NCI-H2029 treated with DMSO at 0.1 percent for 48 hours (cell line): ENCODE results near the gene DOCK3.
"Not testable (repeated sequence)": the region's sequence is repeated elsewhere in the genome, so short reads cannot be mapped to it uniquely, and the experiment has no call there.

ENCODE experiments used
- DNase-seq: peaks from one replicate; lab custom pipeline; 2025; lab: John Stamatoyannopoulos, UW

The DOCK3 gene

DNA sequence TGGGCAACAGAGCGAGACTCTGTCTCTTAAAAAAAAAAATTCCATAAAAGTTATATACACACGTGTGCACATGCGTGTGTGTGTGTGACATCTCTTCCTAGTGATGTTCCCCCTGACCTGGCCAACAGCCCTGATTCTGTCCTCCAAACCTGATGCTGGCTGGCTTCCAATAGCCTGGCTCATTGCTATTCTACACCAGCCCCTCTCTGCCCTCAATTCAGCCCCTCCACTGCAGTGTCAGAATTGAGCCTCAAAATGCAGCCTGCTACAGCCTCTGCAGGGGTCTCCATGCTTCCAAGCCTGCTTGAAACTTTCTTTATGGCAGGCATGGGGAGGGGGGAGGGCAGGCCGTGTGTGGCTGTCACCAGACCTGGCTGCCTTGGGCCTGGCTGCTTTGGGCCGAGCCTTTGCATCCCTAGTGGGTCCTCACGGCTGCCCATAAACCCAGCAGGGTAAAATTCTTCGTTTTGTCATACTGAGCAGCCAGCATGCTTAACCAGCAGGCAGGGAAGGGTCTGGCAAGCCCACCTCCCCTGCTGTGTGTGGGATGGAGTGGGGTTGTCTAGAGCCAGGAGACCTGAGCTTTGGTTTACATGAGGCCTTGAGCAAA lies 22.7 kb upstream of the DOCK3 start:
- DNase-seq: no peak

DNA sequence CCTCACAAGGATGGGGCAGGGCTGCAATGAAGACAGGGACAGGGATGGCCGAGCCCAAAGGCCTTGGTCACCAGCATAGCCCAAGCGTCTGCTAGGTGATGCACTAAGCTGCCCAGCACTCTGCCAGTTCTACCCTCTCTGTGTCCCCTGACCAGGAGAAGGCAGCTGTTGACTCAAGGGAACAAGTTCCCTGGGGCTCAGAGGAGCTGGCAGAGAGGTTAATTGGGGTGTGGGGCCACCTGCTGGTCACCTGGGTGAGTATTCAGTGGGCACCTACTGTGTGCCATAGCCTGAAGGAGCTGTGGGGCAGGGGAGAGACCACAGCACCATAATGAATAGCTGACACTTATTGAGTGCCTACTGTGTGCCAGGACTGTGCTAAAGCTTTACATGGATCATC lies 22.0 kb upstream of the DOCK3 start:
- no peak for DNase-seq

DNA sequence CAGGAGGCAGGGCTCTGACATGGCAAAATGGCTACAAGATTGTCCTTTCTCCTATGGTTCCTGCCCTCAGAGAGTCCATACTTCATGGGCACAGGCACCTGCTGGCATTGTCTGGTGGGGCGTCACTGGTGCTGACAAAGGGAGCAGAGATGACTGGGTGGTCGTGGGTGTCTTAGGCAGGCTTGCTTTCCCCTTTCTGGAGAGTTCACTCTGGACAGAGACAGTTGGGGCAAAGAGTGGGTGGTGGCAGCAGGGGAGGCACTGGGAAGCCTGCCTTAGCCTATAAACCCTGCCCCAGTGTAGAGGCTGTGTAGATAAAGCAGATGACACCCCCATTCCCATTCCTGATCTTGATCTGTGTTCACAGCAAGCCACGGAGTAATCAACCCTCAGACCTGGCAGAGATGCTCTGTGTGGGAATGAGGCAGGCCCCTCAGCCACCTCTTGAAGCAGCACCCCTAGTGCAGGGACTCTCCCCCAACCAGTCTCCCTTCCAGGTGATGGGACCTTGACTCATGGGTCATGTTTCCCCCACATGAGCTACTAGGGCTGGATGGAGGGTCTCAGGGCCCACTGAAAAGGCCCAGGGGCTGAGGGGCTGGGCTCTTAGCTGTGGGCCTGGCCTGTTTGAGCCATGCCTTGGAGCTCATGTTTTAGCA lies 20.7 kb upstream of the DOCK3 start:
- no peak for DNase-seq

DNA sequence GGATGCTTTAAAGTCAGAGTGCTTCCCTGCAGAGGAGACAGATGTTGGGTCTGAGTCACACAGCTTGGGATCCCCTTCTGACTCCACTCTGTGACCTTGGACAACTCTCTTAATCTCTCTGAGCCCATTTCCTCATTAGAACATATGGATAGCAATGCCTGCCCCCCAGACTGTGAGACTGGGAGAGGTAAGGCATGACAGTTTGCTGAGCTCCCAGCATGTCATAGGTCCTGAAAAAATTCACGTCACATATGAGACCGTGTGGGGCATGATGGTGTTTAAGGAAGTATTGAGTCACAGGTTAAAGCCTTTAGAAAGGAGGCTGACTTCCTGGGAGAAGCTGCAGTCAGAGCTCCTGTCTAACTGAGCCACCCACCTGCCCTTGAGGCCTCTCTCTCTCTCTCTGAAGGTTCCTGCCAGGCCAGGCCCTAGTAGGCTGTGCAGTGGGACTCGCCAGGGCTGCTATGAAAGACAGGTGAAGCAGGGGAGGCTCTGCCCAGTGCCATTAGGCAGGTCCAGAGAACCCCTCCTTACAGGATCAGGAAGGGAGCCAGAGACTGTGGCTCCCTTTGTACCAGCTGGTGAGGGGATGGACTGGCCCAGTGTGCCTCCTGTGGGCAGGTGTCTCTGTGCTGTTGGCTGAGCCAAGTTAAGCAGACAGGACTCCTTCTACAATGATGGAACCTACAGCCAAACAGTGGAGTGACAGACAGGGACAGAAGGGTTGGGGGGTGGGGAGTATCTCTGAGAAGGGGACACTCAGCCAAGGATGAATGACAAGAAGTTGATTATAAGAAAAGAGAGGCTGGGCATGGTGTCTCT lies 19.5 kb upstream of the DOCK3 start:
- no peak for DNase-seq

DNA sequence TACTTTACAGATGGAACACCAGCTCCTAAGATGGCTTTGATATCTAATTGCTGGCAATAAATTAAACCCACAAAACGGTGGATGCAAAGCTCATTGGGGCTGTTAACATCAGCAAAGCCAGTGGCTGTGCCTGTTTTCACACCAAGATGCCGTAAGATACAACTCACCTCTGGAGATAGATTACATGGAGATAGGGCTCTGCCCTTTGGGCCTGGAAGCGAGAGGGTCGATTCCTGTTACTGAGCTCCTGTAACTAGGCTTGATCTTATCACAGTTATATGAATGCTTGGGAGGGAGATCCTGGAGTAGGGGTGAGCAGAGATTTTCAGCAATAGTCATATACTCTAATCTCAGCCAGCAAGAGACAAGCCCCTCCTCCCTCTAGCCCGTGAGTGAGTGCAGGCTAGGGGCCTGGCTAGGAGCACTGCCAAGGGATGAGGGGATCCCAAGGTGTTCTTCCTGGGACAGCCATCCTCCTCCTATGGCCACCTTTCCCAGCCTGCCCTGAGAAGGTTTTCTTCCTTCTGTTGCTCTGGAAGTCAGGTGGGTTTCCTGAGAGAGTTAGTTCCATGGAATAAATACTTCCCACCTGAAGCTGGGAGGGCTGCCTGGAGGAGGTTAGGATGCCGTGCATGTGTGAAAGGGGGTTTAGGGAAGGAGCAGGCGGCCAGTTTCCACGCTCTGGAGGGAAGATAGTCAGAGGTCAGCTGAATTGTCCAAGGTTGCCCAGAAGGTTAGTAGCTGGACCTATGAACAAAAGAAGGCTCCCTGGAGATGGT lies 18.1 kb upstream of the DOCK3 start:
- DNase-seq: no peak

DNA sequence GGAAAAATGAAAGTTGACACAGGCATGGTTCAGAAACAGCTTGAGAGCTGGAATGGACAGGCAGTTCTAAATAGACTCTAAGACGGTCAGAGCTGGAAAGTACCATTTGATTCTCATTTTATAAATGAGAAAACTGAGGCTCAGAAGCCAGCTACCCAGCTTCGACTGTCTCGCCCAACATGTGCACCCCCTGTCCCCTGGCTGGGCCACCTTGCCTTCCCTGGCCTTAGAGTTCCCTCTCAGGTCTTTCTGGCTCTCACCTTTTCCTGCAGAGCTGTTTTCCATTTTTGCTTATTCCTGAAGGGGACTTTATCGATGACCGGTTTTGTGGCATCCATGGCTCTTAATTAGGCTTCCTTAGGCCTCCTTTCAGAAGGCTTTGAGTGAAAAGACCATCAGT lies 17.3 kb upstream of the DOCK3 start:
- DNase-seq: no peak

DNA sequence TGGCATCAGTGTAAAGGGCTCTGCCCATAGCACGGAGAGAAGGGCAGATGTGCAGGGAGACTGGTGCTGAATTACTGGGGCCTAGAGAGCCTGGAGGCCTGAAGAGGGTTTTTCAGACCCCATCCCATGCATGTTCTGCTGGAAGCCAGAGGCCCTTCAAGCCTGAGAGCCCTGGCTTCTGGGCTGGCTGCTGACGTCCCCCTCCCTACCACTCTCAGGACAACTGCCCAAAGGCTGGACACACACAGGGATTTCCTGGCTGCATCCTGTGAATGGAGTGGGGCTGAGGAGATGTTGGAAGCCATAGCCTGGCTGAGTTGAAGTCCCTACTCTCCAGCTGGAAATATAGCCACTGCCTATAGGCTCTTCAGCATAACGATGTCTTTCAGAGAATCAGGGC lies 16.9 kb upstream of the DOCK3 start:
- DNase-seq: no peak

DNA sequence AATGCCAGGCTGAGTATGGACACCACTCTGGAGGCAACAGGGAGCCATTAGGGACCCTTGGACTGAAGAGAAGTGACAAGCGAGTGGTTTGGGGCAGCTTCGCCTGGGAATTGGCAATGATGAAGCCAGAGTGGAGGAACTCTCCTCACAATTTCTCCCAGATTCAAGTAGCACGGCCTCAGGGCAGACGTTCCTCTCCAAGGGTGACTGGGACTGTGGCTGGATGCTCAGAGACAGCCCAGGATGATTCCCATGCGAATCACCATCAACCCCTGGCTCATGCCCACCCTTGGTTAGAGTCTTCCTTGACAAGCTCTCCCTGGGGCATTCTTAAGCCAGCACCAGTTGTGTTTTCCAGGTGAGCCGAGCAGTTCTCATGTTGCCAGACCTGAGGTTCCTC lies 16.3 kb upstream of the DOCK3 start:
- DNase-seq: no peak

DNA sequence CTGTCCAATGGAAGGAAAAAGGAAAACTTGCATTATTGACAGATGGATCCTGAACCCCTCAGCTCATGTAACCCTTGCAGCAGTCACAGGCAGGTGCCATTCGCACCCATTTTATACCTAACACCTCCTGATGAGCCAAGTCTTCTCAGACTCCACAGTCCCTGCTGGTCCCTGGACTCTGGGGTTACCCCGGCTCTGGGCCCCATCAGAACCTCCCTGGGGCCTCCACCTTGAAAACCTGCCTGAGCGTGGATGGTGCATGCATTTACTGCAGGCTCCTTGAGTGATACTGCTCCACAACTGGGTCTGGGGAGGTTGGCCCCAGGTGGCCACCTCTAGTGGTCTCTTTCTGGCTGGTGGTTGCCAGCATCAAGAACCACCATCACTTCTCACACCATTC lies 15.9 kb upstream of the DOCK3 start:
- DNase-seq: no peak

DNA sequence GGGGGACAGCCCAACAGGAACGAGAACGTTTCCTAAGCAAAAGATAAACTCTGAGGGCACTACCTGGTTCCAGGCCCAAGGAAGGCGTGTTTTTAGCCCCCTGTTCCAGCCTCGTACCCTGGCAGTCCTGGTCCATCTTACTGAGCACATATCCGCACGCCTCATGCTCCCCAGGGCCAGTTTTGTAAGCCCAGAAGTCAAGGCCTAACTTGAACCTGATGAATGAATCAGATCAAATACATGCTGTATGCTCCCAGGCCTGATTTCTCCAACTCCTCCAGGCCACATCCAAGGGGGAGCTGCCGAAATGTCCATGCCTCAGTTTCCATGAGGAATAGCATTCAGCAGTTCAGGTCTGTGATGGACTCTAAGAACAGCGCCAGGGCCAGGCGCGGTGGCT lies 14.3 kb upstream of the DOCK3 start:
- DNase-seq: no peak

DNA sequence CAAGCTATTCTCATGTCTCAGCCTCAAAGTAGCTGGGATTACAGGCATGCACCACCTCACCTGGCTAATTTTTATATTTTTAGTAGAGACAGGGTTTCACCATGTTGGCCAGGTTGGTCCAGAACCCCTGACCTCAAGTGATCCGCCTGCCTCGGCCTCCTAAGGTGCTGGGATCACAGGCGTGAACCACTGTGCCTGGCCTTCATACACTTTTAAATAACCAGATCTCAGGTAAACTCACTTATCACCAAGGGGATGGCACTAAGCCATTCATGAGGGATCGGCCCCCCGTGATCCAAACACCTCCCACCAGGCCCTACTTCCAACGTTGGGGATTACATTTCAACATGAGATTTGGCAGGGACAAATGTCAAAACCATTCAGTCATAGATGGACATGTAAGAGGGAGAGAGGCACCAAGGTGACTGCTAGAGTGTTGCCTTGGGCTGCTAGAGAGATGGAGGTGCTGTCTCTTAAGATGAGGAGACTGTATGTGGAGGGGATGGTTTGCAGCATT lies 13.3 kb upstream of the DOCK3 start:
- no peak for DNase-seq

DNA sequence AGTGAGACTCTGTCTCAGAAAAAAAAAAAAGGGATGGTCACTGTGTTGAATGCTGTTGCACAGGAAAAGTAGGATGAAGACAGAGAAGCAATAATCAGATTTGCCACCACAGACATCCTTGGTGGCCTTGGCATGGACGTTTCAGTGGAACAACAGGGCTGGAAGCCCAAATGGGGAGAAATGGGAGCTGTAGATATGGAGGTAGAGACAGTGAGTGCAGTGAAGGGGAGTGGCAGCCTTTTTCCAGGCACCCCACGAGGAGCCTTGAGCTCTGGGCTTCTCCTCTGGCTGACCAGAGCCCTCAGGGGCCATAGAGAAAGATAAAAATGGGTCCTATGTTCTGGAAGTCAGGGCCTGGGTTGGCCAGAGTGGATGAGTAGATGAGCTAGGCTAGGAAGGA lies 12.3 kb upstream of the DOCK3 start:
- no peak for DNase-seq

DNA sequence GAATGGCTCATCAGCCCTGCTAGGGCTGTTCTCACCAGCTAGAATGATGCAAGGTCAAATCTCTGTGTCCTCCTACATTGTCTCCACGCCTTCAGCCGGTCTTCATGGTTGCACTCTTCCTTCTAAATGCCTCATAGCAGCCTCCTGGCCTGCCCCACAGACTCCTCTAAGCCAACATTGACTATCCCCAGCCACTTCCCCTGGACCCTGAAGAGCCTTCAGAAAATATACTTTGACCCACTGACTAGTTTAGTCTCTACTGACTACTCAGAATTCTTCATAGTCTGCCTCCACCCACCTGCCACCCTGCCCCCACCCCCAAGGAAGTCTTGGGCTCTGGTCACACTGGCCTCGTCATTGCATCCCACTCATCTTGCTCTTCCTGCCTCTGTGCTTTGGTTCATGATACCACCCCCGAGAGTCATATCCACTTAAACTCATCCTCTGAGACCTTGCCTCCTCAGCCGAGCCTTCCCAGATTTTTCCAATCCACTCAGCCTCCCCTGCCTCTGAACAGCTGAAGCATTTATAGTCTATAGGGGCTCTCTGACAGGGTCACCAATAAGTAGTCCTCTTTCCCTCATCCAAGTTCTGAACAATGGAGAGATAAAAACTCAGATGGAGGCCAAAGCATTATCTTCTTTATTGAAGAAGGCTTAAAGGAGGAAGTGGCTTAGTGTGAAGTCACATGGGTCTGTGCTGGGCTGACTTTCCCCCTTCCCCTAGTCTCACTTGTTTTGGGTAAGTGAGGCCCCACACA lies 9.5 kb upstream of the DOCK3 start:
- no peak for DNase-seq

DNA sequence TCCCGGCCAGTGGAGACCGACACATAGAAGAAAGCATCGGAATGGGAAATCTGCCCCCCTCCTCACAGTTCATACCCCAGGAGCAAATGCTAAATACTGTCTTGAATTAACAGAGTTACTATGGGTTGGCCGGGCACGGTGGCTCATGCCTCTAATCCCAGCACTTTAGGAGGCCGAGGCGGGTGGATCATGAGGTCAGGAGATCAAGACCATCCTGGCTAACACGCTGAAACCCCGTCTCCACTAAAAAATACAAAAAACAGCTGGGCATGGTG lies 8.9 kb upstream of the DOCK3 start:
- not testable (repeated sequence) for DNase-seq

DNA sequence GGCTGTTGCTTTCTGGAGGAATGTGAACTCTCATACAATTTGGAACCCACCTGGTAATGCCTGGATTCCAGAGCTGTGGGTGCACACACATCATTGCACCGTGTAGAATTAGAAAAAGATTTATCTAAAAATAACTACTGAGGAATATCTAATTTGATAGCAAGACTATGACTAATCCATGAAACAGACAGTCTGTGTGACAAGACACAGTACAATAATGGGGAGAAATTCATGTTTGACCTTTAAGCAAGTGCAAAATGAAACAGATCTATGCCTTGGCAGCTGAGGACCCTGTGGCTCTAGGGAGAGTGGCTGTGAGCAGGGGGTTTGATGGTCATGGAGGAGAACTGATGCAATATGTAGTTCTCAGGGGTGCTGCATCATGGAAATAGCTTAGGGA lies 7.9 kb upstream of the DOCK3 start:
- DNase-seq: no peak

DNA sequence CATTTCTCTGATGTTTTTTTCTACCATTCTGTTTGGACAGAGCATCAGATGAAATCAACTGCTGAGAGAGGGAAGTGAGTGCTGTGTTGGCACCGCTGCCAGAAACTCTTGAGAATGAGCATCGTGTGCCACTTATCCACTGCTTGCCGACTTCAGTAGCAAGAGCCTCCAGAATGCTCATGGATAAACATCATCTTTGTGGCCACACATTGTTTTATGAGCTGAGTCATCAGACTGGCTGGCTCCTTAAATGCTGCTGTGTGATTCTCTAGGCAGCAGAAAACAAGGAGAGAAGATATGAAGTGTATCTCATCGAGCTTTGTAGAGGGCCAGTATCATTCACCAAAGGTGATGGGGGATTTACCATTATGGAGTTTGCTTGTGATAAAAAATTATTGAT lies 3.4 kb upstream of the DOCK3 start:
- peak; percentile 85 for DNase-seq

DNA sequence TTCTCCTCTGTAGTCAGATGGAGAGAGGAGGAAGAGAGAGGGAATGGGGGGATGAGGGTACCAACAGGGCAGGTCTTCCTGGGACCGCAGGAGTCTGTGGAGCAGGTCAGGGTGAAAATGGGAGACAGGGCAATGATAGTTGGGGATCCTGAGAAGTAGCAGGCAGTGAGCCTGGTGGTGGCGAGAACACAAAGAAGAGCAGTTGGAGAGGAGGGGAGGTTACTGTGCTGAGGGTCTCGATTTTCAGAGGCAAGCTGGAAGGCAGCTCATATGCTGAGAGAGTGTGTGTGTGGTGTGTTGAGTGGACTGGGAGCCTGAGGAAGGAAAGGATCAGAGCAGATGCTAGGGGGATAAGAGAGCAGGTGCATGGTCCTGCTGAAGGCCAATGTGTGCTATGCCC lies 2.1 kb upstream of the DOCK3 start:
- no peak for DNase-seq

DNA sequence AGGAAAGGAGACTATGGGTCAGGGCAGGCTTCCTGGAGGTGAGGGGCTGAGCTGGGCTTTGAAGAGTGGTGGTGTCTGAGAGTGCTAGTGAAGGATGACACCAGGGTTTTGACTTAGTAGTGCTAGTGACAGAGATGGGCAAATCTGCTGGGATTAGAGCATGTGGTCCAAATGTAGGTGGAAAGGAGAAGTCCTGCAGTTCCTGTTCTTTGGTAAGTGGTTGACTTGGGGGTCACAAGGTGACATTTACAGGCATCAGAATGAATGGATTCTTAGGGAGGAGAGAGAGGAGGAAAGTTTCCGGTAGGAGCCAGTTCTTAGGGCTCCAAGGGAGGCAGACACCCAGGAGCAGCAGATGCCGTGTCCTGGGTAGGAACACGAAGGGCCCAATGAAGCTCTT lies 796 bp upstream of the DOCK3 start:
- no peak for DNase-seq

DNA sequence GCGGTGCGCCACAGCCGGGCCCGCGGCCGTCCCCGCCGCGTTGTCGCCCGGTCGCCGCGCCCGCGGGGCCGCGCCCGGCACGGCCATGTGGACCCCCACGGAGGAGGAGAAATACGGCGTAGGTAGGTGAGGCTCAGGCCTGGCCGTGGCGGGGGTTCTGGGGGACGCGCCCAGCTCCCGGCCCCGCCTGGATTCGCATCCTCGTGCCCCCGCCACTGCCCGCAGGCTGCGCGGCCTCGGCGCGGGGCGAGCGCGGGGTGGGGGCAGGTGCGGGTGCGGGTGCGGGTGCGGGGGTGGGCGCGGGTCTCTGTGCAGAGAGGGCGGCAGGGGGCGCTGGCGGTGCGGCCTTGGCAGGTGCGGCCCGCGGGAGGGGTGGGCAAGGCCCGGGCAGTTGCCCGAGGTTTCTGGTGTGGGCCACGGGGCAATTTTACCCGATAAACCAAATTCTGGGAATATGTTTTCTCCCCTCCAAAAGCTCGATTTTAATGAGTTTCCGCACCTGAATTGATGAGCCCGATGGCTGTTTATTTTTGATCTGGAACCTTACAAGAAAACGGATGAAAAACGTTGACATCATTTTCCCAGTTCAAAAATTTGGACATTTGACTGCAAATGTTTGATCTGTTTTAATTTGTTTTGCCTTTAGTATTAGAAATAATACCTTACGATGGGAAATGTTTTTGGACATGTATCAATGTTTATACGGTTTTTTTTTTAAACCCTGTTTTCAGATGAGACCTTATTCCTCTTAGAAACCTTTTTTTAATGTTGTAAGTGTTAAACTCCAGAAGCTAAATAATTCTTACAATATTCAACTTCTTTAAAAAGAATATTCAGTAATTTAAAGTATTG lies 678 bp downstream of the DOCK3 start:
- DNase-seq: no peak

DNA sequence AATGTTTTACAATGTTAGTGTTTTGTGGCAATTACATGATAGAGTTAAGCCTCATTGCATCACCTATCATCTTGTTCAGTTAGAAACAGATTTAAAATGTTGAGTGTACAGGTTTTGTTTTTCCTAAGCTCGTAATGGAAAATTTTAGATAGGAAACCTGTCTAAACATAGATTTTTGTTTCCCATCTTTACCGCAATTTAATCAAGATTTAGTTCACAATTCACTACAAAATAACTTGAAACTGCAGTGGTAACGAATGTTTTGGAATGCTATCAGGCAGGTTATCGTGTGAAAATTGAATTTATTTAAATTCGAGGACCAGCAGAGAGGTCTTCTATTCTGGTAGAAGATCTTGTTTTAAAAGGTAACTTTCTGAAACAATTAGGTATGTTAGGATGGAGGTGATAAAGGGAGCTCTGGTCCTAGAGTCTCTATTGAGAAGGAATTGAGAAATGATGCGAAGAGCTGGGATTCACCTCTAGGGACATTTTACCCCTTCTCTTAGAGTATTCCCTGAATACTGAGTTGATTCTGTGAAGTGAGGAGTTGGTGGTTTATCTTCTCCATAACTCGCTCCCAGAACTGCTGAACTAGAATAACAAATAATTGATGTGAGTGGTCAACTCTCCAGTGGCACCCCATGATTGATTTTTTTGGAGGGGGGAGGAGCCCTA lies 1.4 kb downstream of the DOCK3 start:
- no peak for DNase-seq
